ENCODE measurements around the gene TRIM21. TPM values are rescaled to one million over a fixed set of nuclear protein-coding genes. Genes with fewer than 3 reads are reported as not detected.
"Not testable (repeated sequence)": the region's sequence is repeated elsewhere in the genome, so short reads cannot be mapped to it uniquely, and the experiment has no call there.

TRIM21 gene
- total RNA-seq, 1 experiment from 2014 or later, result 19.1 TPM

- Mint-ChIP-seq H3K4me1 (ENCODE audit: low read depth, unreplicated experiment) (no peaks in the 10 kb centered on the region), H3K27me3 (ENCODE audit: unreplicated experiment) (peaks cover 54% of the 10 kb centered on the region), H3K9me3 (ENCODE audit: low read depth, unreplicated experiment) (no peaks in the 10 kb centered on the region), H3K36me3 (ENCODE audit: insufficient read depth, unreplicated experiment) (no peaks in the 10 kb centered on the region), H3K4me3 (ENCODE audit: low read depth, unreplicated experiment) (no peak overlapping the region), H3K27ac (ENCODE audit: unreplicated experiment) (no peak overlapping the region)
- TF ChIP-seq CTCF (IDR thresholded peaks at IDR 0.05; ENCODE audit: unreplicated experiment), result no peak
- CTCF ChIA-PET, result no interaction called here
- no TSS peak for BruUV-seq (replicated peaks)
- intact Hi-C loops (cut with micrococcal nuclease; ENCODE audit: unreplicated experiment), result no loop called here
- DNase-seq, result no peak
Measured at GRCh38 chr11:4430051-4430450, 36.5 kb upstream of the TRIM21 start.

- intact Hi-C loops (cut with micrococcal nuclease; ENCODE audit: unreplicated experiment), result no loop called here
Measured at GRCh38 chr11:4418403-4418802, 24.9 kb upstream of the TRIM21 start.

DNA sequence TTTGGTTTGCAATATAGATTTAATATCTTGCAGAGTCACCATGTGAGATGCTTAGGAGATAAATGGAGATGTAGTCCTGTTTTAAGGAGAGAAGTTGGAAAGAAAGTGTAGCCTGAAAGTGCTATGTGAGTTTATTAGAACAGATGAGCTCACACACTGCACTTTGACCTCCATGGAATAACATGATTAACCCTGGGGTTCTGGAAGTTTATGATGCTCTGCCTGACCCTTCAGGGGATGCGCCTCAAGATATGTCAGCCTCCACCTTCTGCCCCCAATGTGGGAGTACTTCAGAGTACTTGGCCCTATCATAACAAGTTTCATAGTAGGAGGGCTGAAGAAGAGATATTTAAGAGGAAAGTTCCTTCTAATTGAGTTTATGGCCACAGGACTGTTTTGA is 23.3 kb upstream of the TRIM21 start:
- CTCF ChIA-PET, result no interaction called here
- H3K4me1 Mint-ChIP-seq (ENCODE audit: low read depth, unreplicated experiment), result no peaks in the 10 kb centered on the region
- BruUV-seq (replicated peaks), result no TSS peak

More at GRCh38 chr11:4418403-4418802, 24.9 kb upstream of the TRIM21 start:
- peaks cover 34% of the 10 kb centered on the region for H3K27me3 Mint-ChIP-seq (ENCODE audit: unreplicated experiment)
- H3K27ac Mint-ChIP-seq (ENCODE audit: unreplicated experiment), result no peak overlapping the region
- no peaks in the 10 kb centered on the region for H3K4me1 Mint-ChIP-seq (ENCODE audit: low read depth, unreplicated experiment)
- no peak for TF ChIP-seq CTCF (IDR thresholded peaks at IDR 0.05; ENCODE audit: unreplicated experiment)
- H3K36me3 Mint-ChIP-seq (ENCODE audit: insufficient read depth, unreplicated experiment), result no peaks in the 10 kb centered on the region
- no TSS peak for BruUV-seq (replicated peaks)
- H3K4me3 Mint-ChIP-seq (ENCODE audit: low read depth, unreplicated experiment), result no peak overlapping the region
- CTCF ChIA-PET, result no interaction called here
- no peak for DNase-seq
- H3K9me3 Mint-ChIP-seq (ENCODE audit: low read depth, unreplicated experiment), result no peaks in the 10 kb centered on the region

GRCh38 chr11:4416306-4416705 is 22.8 kb upstream of the TRIM21 start:
- no peak for TF ChIP-seq CTCF (IDR thresholded peaks at IDR 0.05; ENCODE audit: unreplicated experiment)
- Mint-ChIP-seq H3K4me1 (ENCODE audit: low read depth, unreplicated experiment) (no peaks in the 10 kb centered on the region), H3K9me3 (ENCODE audit: low read depth, unreplicated experiment) (no peaks in the 10 kb centered on the region), H3K36me3 (ENCODE audit: insufficient read depth, unreplicated experiment) (no peaks in the 10 kb centered on the region), H3K27ac (ENCODE audit: unreplicated experiment) (no peak overlapping the region), H3K4me3 (ENCODE audit: low read depth, unreplicated experiment) (no peak overlapping the region), H3K27me3 (ENCODE audit: unreplicated experiment) (peaks cover 42% of the 10 kb centered on the region)
- DNase-seq, result no peak
- CTCF ChIA-PET, result no interaction called here
- no TSS peak for BruUV-seq (replicated peaks)
- intact Hi-C loops (cut with micrococcal nuclease; ENCODE audit: unreplicated experiment), result no loop called here

More for the DNA sequence above, 23.3 kb upstream of the TRIM21 start:
- H3K27me3 Mint-ChIP-seq (ENCODE audit: unreplicated experiment), result peaks cover 42% of the 10 kb centered on the region
- TF ChIP-seq CTCF (IDR thresholded peaks at IDR 0.05; ENCODE audit: unreplicated experiment), result no peak
- no peaks in the 10 kb centered on the region for H3K36me3 Mint-ChIP-seq (ENCODE audit: insufficient read depth, unreplicated experiment)
- no peak for DNase-seq
- intact Hi-C loops (cut with micrococcal nuclease; ENCODE audit: unreplicated experiment), result no loop called here
- H3K27ac Mint-ChIP-seq (ENCODE audit: unreplicated experiment), result no peak overlapping the region
- H3K4me3 Mint-ChIP-seq (ENCODE audit: low read depth, unreplicated experiment), result no peak overlapping the region
- H3K9me3 Mint-ChIP-seq (ENCODE audit: low read depth, unreplicated experiment), result no peaks in the 10 kb centered on the region

DNA sequence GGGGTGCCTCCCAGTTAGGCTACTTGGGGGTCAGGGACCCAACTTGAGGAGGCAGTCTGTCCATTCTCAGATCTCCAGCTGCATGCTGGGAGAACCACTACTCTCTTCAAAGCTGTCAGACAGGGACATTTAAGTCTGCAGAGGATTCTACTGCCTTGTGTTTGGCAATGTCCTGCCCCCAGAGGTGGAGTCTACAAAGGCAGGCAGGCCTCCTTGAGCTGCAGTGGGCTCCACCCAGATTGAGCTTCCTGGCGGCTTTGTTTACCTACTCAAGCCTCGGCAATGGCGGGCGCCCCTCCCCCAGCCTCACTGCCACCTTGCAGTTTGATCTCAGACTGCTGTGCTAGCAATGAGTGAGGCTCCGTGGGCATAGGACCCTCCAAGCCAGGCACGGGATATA is 12.7 kb upstream of the TRIM21 start:
- H3K27me3 Mint-ChIP-seq (ENCODE audit: unreplicated experiment), result peaks cover 20% of the 10 kb centered on the region
- H3K9me3 Mint-ChIP-seq (ENCODE audit: low read depth, unreplicated experiment); intact Hi-C loops (cut with micrococcal nuclease; ENCODE audit: unreplicated experiment); DNase-seq; H3K27ac Mint-ChIP-seq (ENCODE audit: unreplicated experiment); BruUV-seq (replicated peaks); H3K4me1 Mint-ChIP-seq (ENCODE audit: low read depth, unreplicated experiment); H3K4me3 Mint-ChIP-seq (ENCODE audit: low read depth, unreplicated experiment); H3K36me3 Mint-ChIP-seq (ENCODE audit: insufficient read depth, unreplicated experiment): not testable (repeated sequence)
- CTCF ChIA-PET, result interaction anchor here (0.6 kb wide), 1 partner anchor 14 kb away, joined by 3 read pairs; no protein-coding TSS in a partner anchor

Measured in Calu3 (cell line).